B cell (primary cell): ENCODE results near the gene R3HDM4. TPM values are rescaled to one million over a fixed set of nuclear protein-coding genes. Genes with fewer than 3 reads are reported as not detected.

Experiments
- ATAC-seq: fragments of 200-7000 bp; cut with Tn5 transposase; one replicate; pipeline ENCODE4 v1.10.0; 2021; ENCODE audit warnings: low read depth, mild to moderate bottlenecking, moderate number of reproducible peaks, moderate library complexity
- CTCF ChIA-PET: fragments of 350-600 bp; sonication (Branson Sonifier 250); formaldehyde crosslinking; loops from one replicate; lab custom pipeline; 2021; ENCODE audit warnings: antibody characterized with exemption, inconsistent platforms; lab: Charles Lee
- POLR2A ChIA-PET: fragments of 350-600 bp; sonication (Branson Sonifier 250); formaldehyde crosslinking; loops from one replicate; lab custom pipeline; 2021; ENCODE audit warnings: antibody characterized with exemption; lab: Charles Lee
- DNase-seq: peaks from one replicate; pipeline ENCODE4 v3.0.0; 2013
- H2AFZ ChIP-seq: 2 replicates; pipeline ENCODE4 v1.6.1; 2012; ENCODE audit warnings: mild to moderate bottlenecking, low read depth, low read length; ENCODE audit not compliant: insufficient read depth, poor library complexity, severe bottlenecking
- H3K27ac ChIP-seq, 2 donors: 1 replicate in 1 of 2; 2 replicates in 1 of 2; pipeline ENCODE4 v1.5.1; 2012 to 2013; ENCODE audit warnings: low read length in 2 of 2, mild to moderate bottlenecking in 2 of 2, moderate library complexity in 1 of 2
- H3K27me3 ChIP-seq, 4 experiments: fragments of 200-600 bp in 1 of 4; sonication (generic) in 1 of 4; replicated peaks in 1 of 4; 1 replicate in 2 of 4; 2 replicates in 2 of 4; pipeline versions ENCODE4 v1.6.1 to v1.7.0; 2013 to 2016; ENCODE audit warnings: low read length in 3 of 4, mild to moderate bottlenecking in 2 of 4, mixed read lengths in 1 of 4, moderate library complexity in 1 of 4; ENCODE audit not compliant: insufficient read depth in 4 of 4, control insufficient read depth in 3 of 4; ENCODE audit errors: control extremely low read depth in 1 of 4
- H3K36me3 ChIP-seq, 2 experiments: replicated peaks in 1 of 2; 1 replicate in 1 of 2; 2 replicates in 1 of 2; pipeline versions ENCODE4 v1.6.1 to v1.7.1; 2013; ENCODE audit warnings: low read length in 1 of 2; ENCODE audit not compliant: insufficient read depth in 2 of 2, control insufficient read depth in 1 of 2; ENCODE audit errors: control extremely low read depth in 1 of 2, extremely low read depth in 1 of 2
- H3K4me1 ChIP-seq, 2 donors: fragments of 200-600 bp in 1 of 2; sonication (generic) in 1 of 2; 1 replicate in 1 of 2; 2 replicates in 1 of 2; pipeline versions ENCODE4 v1.5.1 to v1.6.1; 2013 to 2017; ENCODE audit warnings: low read length in 2 of 2; ENCODE audit not compliant: control insufficient read depth in 2 of 2, insufficient read depth in 2 of 2
- H3K4me2 ChIP-seq: replicated peaks from 2 replicates; pipeline ENCODE3; 2012; ENCODE audit warnings: mild to moderate bottlenecking, low read depth, low read length; ENCODE audit not compliant: poor library complexity, severe bottlenecking
- H3K4me3 ChIP-seq, 5 experiments: fragments of 200-600 bp in 1 of 5; sonication (generic) in 1 of 5; 1 replicate in 3 of 5; 2 replicates in 2 of 5; pipeline versions ENCODE4 v1.5.1 to v1.7.0; 2011 to 2016; ENCODE audit warnings: low read length in 4 of 5, mild to moderate bottlenecking in 4 of 5, low read depth in 2 of 5, control low read depth in 1 of 5, moderate library complexity in 1 of 5; ENCODE audit not compliant: insufficient read depth in 1 of 5; ENCODE audit errors: control extremely low read depth in 1 of 5, extremely low read depth in 1 of 5
- H3K79me2 ChIP-seq: fragments of 200-600 bp; sonication (generic); one replicate; pipeline ENCODE4 v1.6.0; 2016; ENCODE audit warnings: low read length; ENCODE audit not compliant: control insufficient read depth, insufficient read depth
- H3K9ac ChIP-seq: fragments of 200-600 bp; sonication (generic); 2 replicates; pipeline ENCODE4 v1.6.1; 2017; ENCODE audit warnings: mild to moderate bottlenecking, low read length, moderate library complexity
- H3K9me3 ChIP-seq, 3 donors: one replicate each; pipeline versions ENCODE4 v1.6.1 to v1.7.1; 2013; ENCODE audit warnings: low read length in 2 of 3; ENCODE audit not compliant: control insufficient read depth in 2 of 3, insufficient read depth in 1 of 3; ENCODE audit errors: control extremely low read depth in 1 of 3
- H4K20me1 ChIP-seq: 2 replicates; pipeline ENCODE4 v1.6.0; 2012; ENCODE audit warnings: mild to moderate bottlenecking, low read length; ENCODE audit not compliant: insufficient read depth, control insufficient read depth, poor library complexity, severe bottlenecking
- H3K27ac Mint-ChIP-seq: one replicate; pipeline ENCODE4 v1.8.0; 2021; ENCODE audit warnings: mixed read lengths
- H3K27me3 Mint-ChIP-seq: one replicate; pipeline ENCODE4 v1.8.0; 2021; ENCODE audit warnings: mixed read lengths
- H3K4me1 Mint-ChIP-seq: one replicate; pipeline ENCODE4 v1.8.0; 2021; ENCODE audit warnings: mixed read lengths
- H3K4me3 Mint-ChIP-seq: one replicate; pipeline ENCODE4 v1.8.0; 2021; ENCODE audit warnings: mixed read lengths
- H3K9me3 Mint-ChIP-seq: one replicate; pipeline ENCODE4 v1.8.0; 2022; ENCODE audit warnings: mixed read lengths; ENCODE audit not compliant: insufficient read depth
- EZH2 ChIP-seq: IDR thresholded peaks from 2 replicates; pipeline ENCODE4 v1.6.1; 2012; ENCODE audit warnings: borderline replicate concordance, low read depth, mild to moderate bottlenecking, moderate library complexity, low read length; ENCODE audit not compliant: insufficient read depth, poor library complexity, severe bottlenecking
- WGBS: methylation state at CpG from one replicate; pipeline ENCODE4 v1.1.5; 2013; ENCODE audit warnings: missing lambda C conversion rate; ENCODE audit not compliant: insufficient coverage; 5-methylcytosine and 5-hydroxymethylcytosine counted together
- intact Hi-C: fragments of 100-400 bp; cut with micrococcal nuclease; formaldehyde crosslinking; loops from one replicate; pipeline ENCODE4 v1.10.0; 2022
- polyA plus RNA-seq: library from polyadenylated mRNA; depleted of rRNA; stranded (reverse); fragments of >200 nt; gene quantifications from 2 replicates; pipeline ENCODE4 v1.2.3, GENCODE V29; 2012
- total RNA-seq, 2 donors: library from RNA; stranded (reverse); fragments of 120-200 nt in 1 of 2; gene quantifications; 1 replicate in 1 of 2; 2 replicates in 1 of 2; pipeline versions ENCODE4 v1.2.3 to v1.2.4, GENCODE V29; 2013 to 2022
- TF ChIP-seq, protein P1 (sequence below): fragments of 200-600 bp; IDR thresholded peaks from one replicate; pipeline ENCODE4 v1.8.0; 2022; ENCODE audit warnings: antibody characterized with exemption, mild to moderate bottlenecking

Gene R3HDM4
- total and polyA plus RNA-seq, 2 donors (not counting 1 experiment from before 2014, with no cell fraction given), result 168 to 176 TPM

DNA sequence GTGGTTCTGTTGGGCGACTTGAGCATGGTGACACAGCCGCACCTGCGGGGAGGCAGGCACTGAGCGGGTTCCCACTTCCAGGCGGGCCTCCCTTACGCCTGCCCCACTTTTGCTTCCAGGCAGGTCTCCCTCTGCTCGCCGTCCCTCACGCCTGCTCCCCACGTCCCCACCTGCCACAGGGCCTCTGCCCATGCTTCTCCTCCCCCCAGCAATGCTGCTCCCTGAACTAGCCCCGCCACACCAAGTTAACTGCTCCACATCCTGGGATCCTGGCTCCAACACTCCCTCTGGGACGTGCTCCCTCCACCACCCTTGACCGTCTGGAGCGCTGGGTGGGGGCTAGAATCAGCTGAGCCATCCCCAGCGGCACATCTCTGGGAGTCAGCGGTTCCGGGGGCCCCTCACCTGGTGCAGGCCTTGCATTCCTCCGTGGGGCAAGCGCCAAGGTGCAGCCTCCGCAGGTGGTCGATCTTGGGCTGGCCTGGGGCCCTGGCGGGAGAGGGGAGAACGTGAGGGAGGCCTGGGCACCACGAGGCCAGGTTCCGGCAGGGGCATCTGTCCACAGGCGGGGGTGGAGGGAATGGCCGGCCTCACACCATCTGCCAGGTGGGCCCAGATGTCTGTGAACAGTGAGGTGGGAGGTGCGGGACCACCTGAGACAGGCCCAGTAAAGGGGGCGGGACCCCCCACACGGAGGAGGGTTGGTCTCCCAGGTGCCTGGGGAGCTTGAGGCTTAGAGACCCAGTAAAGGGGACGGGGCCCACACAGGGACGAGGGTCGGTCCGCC is 44.4 kb downstream of the R3HDM4 start:
- Mint-ChIP-seq H3K9me3 (no peaks in the 10 kb centered on the region), H3K4me3 (no peak overlapping the region), H3K27me3 (no peaks in the 10 kb centered on the region), H3K27ac (no peak overlapping the region), H3K4me1 (peaks cover 15% of the 10 kb centered on the region)
- Histone ChIP-seq H3K9me3 (peaks cover 0 to 2% (median 0%) of the 10 kb centered on the region in 3 donors), H2AFZ (no peak overlapping the region), H3K36me3 (peaks cover 0 to 17% of the 10 kb centered on the region in 2 experiments), H3K27ac (no peak overlapping the region), H3K4me1 (peaks cover 13 to 27% of the 10 kb centered on the region in 2 donors), H3K9ac (no peak overlapping the region), H3K4me3 (no peak overlapping the region), H3K79me2 (no peaks in the 10 kb centered on the region), H4K20me1 (peaks cover 4% of the 10 kb centered on the region), H3K4me2 (no peak overlapping the region), H3K27me3 (no peaks in the 10 kb centered on the region)
- ChIA-PET POLR2A (no interaction called here), CTCF (no interaction called here)
- DNase-seq, result no peak
- no peak for TF ChIP-seq EZH2
- TF ChIP-seq, protein P1, sequence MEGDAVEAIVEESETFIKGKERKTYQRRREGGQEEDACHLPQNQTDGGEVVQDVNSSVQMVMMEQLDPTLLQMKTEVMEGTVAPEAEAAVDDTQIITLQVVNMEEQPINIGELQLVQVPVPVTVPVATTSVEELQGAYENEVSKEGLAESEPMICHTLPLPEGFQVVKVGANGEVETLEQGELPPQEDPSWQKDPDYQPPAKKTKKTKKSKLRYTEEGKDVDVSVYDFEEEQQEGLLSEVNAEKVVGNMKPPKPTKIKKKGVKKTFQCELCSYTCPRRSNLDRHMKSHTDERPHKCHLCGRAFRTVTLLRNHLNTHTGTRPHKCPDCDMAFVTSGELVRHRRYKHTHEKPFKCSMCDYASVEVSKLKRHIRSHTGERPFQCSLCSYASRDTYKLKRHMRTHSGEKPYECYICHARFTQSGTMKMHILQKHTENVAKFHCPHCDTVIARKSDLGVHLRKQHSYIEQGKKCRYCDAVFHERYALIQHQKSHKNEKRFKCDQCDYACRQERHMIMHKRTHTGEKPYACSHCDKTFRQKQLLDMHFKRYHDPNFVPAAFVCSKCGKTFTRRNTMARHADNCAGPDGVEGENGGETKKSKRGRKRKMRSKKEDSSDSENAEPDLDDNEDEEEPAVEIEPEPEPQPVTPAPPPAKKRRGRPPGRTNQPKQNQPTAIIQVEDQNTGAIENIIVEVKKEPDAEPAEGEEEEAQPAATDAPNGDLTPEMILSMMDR, result no peak
- 94% methylated on average over 32 of the region's 34 CpGs for whole genome bisulfite sequencing
- ATAC-seq, result no peak
- intact Hi-C loops, result no loop called here

DNA sequence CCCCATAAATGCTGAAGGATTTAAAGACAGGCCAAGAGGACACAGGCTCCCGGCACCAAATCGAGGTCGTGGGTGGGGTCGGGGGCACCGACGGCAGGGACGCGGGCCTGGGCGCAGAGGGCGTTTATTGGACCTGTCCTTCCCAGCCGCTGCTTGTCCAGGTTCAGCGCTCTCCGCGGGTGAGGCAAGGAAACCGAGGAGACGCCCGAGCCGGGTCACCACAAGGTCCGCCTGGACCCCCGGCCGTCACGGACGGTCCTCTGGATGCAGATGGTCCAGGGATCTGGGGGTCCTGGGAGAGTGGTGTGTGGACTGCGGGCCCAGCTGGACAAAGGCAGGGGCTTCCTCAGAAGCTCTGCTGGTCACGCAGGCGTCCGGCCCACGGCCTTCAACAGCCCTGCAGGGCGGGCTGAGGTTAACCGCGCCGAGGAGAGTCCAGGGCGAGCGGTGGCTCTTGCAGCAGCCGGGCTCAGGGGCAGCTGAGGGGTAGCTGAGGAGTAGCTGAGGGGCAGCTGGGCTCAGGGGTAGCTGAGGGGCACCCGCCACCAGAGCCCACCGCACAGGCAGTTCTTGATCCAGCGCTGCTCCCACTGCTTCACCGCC is 45.1 kb downstream of the R3HDM4 start:
- Mint-ChIP-seq H3K27ac (no peak overlapping the region), H3K9me3 (no peaks in the 10 kb centered on the region), H3K4me3 (no peak overlapping the region), H3K27me3 (no peaks in the 10 kb centered on the region), H3K4me1 (peaks cover 19% of the 10 kb centered on the region)
- ATAC-seq (no peak), DNase-seq (no peak)
- no peaks in the 10 kb centered on the region for H4K20me1 ChIP-seq
- peaks cover 0 to 17% of the 10 kb centered on the region in 2 experiments for H3K36me3 ChIP-seq
- H3K27me3 ChIP-seq, result peaks cover 0 to 4% (median 0%) of the 10 kb centered on the region in 4 experiments
- H3K4me2 ChIP-seq, result no peak overlapping the region
- peaks cover 20 to 29% of the 10 kb centered on the region in 2 donors for H3K4me1 ChIP-seq
- ChIA-PET POLR2A (no interaction called here), CTCF (no interaction called here)
- peaks cover 0 to 8% (median 0%) of the 10 kb centered on the region in 3 donors for H3K9me3 ChIP-seq
- no peak overlapping the region for H2AFZ ChIP-seq
- TF ChIP-seq EZH2, result no peak
- TF ChIP-seq, protein P1, result no peak
- no peak overlapping the region for H3K27ac ChIP-seq
- H3K79me2 ChIP-seq, result no peaks in the 10 kb centered on the region
- no peak overlapping the region for H3K4me3 ChIP-seq
- H3K9ac ChIP-seq, result no peak overlapping the region
- intact Hi-C loops, result no loop called here
- WGBS, result 97% methylated on average over 39 of the region's 39 CpGs
